T-helper 22 cell (primary cell): ENCODE results near the gene ZSWIM4.

Source experiments
- DNase-seq: peaks from one replicate; pipeline ENCODE4 v3.0.0-alpha.2; 2020; ENCODE audit warnings: low read depth

ZSWIM4 gene

DNA sequence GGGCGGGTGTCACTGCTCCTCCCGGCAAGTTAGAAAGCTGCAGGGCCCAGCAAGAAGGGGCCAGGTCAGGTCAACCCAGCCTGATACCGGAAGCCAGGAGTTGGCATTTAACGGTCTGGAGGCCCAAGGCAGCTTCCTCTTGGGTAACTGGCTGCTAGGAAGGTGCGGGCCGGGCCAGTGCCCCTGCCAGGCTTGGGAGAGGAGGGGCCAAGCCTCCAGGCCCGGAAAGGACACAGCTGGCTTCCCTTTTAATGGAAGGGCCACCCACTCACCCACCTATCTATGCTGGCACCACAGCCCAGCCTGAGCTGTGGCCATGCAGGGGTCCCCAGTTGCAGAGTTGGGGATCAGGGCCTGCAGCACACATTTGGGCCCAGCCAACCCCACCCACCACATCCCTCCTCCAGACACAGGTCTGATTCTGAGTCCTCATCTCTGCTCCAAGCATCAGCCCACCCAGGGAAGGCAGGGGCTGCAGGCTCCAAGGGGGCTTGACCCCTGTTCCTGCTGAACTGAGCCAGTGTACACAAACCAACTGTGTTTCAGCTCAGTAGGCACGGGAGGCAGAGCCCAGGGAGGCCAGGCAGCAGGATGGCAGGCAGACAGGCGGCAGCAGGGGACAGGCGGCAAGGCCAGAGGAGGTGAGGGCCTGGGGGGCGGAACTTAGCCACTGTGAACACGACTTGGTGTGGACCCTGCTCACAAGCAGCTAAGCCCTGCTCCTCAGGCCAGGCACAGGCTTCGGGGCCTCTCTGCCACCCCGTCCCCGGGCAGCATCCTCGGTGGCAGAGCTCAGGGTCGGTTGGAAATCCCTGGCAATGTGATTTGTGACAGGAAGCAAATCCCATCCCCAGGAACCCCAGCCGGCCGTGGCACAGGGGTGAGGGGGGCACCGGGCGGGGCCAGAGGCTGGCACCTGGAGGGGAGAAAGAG lies 40.8 kb downstream of the ZSWIM4 start:
- DNase-seq: no peak

DNA sequence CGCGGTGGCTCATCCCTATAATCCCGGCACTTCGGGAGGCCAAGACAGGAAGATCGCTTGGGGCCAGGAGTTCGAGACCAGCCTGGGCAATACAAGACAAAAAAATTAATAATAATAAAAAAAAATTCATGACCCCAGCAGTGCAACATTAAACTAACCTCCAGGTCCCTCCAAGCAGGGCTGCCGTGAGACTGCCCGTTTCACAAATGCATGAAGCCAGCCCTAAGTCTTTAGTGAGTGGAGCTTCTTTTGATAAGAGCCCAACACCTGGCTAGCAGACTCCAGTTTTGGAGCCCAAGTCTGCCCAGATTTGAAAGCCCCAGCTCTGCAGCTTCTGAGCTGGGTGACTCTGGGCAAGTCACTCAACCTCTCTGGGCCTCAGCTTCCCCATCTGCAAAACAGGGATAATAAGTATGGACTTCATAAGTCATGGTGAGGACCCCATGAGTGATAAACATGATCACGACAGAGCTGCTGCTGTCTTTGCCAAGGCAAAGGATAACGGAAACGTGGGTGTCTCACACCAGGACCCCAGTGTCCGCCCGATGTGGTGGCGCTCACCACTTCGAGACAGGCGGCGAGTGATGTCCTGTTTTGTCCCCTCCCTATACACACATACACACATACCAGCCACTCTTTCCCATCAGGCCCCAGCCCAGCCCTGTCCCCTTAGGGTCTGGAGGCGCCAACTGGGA lies 43.3 kb downstream of the ZSWIM4 start:
- no peak for DNase-seq

DNA sequence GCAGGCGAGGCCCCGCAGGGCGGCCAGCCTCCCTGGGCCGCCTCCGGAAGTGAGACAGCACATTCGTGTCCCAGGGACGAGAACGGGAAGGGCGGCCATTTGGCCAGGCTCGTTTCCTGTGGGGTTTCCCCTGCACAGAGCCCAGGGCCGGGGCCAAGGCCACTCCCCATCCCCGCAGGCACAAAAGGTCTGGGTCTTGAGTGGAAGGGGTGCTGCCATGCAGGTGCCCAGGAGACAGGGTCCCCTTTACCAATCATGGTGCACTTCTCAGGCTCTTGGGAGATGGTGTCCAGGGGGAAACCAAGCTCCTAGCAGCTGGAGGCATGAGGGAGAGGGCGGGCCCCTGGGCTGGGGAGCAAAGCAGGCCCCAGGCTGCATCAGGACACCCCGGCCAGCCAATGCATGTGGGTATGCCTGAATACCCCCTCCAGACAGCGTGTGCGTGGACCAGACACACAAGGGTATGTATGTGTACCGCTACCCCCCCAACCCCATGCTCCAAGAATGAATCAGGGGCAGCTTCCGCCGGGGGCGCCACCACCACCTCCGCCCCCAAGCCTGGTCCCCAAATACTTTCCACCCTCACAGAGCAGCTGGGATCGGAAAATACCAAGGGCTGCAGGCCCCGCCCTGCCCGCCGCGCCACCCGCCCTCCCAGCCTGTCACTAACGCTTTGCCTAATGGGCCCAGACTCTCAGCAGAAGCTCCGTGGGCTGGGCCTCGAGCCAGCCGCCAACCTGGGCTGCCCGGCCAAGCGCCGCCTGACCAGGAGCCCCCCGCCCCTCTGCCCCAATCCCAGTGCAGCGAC lies 44.1 kb downstream of the ZSWIM4 start:
- peak; percentile 80 for DNase-seq

DNA sequence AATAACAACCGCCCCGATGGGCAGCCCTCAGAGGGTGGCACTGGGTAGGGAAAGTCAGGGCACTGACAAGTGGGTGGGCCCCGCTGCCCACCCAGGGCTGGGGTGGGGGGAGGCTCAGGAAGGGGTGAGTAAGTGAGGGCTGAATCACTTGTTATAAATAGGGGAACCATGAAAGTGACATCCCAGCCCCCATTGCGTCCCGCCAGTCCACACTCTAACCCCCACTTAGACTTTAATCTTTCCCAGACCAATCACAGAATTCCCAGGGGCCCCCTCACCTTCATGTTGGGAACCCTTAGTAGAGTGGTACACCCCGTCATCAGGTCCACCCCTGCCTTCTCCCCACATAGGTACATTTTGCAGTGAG lies 44.7 kb downstream of the ZSWIM4 start:
- DNase-seq: no peak

DNA sequence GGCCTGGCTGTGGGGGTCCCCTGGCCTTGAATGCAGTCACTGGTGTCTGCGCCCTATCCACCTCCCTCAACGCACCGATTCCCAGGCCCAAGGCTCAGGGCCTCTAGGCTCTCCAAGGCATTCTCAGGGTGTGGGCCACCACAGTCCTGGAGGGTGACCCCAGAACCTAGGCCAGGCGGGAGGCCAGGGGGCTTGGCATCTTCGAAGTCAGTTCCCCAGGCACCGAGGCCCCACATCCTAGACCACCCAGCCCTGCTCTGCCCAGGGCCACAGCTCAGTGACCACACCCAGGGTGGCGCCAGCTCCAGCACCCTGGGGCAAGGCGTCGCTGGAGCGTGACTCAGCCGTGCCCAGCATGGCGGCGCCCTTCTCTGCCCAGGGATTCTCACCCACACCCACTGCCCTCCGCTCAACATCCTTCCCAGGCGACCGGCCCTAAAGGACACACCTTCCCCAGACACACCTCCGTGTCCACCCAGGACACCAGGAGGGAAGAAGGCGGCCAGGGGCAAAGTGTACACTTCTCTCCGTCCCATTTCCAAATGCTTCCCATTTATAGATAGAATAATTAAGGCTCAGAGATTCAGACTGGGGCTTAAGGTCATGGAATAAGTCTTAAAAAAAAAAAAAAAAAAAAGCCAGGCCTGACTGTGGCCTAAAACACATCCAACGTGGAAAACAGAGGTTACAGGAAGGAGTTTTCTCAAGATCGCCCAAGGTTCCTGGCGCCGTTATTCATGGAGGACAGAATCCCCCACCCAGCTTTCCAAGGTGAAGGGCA lies 45.3 kb downstream of the ZSWIM4 start:
- DNase-seq: no peak

DNA sequence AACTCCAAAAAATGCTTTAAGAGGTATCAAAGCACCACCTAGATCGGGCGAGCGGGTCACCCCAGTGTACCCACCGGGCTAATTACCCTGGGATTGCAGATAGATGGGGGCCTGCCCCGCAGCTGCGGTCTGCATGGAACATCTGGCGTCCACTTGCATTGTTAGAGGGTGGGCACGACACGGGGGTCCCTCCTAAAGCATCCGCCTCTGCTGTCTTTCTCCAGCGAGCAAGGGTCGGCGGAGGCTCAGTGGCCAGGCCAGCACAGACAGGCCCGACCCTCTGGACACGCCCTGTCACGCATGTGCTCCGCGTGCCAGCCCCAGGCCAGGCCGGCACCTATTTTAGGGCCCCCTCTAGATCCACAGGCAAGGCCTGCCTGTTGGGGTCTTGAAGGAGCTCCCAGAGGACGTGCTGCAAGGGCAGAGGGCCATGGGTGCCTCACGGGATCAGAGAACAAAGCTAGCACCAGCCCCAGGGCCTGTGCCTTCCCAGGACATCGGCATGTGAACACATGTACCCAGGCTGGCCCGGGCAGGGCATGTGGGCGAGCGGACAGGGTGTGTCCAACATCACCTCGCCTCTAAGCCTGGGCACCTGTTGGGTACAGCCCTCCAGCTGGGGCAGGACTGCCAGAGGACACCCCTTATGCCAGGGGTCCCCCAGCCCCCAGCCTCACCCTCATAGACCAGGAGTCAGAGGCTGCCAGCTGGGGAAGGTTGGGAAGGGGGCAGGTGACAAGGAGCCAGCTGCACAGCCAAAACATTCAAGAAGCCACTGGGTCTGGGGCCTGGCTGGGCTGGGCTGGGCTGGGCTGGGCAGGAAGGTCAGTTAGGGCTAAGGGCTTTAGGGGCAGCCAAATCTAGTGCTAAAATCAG lies 46.1 kb downstream of the ZSWIM4 start:
- DNase-seq: no peak

DNA sequence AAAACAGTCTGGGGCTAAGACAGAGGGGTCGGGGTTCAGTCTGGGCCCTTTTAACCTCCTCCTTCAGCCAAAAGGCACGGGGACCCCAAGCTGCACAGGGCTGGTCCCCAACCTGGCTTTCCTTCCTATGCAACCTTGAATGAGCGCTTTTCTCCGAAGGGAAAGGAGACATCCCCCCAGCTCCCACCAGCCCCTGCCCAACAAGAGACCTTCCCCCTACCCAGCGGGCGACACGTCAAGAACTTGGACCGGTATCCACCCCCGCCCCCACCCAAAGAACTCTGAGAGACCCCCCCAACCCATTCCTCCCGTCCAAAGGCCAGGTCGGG lies 46.7 kb downstream of the ZSWIM4 start:
- no peak for DNase-seq

DNA sequence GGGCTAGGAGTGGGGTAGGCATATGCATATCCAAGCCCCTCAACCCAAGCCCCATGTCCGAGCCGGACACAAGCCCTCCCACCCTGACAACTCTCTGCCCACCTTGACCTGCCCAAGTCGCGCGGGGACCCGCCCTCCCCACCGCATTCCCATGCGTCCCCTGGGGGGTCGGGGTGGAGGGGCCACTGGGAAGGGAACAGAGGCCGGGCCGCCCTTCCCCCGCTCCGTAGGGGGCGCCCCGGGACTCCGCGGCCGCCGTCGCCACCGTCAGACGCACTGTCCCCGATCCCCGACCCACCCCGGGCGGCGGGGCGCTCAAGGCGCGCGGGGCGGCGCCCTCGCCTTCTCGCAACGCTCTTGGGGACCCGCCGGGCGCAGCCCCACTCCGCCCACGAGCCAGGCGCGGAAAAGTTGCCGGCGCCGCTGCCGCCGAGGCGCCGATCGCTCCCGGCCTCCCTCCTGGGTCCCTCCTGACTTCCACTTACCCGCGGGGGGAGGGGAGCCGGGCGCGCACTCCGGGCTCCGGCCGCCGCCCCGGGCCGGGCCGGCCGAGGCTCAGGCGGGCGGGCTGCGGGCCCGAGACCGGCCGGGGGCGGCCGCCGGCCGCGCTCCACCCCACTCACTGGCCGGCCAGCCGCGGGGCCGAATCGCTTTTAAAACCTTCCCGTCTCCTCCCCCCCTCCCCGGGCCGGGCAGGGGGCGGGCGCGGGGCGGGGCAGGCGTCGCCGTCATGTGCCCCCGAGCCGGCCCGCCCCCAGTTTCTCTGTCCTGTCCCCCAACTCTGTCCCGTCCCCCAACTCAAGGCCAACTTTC lies 47.3 kb downstream of the ZSWIM4 start:
- peak; percentile 77 for DNase-seq

DNA sequence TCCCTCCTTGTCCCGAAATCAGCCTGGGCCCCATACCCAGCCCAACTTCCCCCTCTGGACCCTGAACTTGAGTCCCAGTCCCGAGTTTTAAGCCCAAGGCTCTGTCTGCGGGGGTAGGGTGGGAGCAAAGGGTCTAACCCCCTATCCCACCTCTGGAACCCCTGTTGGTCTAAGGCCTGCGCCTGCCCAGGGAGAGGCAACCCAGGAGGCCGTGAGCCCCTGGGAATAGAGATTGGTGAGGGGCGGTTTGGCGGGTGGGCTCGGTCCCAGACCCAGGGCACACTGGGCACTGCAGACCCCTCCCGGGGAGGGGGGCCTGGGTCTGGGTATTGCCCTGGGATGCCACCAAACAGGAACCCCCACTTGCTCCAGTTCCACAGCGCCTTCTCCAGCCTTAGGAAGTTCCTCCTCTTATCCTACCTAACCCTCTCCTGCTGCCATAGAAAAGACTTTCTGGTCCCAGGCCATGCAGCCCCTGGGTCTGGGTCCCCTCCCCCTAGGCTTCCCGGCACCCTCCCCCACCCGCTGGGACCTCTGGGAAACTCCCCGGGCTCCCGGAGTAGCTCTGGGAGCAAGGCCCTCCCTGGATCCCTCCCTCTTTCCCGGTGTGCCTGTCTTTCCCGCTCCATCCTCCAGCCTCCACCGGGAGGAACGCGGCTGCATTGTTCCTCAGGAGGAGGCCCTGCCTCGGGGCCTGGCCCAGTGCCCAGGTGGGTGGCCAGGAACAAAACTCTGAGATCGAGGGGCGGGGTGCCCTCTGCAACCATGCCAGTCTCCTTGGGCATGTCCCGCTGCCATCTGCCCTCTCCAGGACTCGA lies 48.1 kb downstream of the ZSWIM4 start:
- DNase-seq: no peak

DNA sequence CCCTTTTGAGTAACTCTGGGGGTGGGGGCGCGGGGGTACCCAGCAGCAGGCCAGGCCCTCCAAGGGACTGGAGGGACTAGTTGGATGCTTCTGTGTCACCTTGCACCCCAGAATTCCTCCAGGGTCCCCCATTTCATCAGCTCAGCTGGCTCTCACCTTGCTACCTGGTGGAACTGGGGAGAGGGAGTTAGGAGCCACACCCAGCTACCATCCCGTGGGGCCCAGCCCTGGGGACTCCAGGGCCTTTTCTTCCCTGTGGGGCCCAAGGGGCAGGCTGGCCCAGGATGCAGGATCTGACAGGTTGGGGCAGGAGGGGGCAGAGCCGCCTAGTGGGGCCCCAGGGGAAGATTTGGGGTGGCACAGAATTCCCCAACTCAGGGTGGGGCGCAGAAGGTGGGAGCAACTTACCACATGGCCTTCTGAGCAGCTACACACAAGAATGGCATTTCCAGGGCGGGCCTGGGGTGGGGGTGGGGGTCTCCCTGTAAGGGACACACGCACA lies 48.9 kb downstream of the ZSWIM4 start:
- DNase-seq: no peak

DNA sequence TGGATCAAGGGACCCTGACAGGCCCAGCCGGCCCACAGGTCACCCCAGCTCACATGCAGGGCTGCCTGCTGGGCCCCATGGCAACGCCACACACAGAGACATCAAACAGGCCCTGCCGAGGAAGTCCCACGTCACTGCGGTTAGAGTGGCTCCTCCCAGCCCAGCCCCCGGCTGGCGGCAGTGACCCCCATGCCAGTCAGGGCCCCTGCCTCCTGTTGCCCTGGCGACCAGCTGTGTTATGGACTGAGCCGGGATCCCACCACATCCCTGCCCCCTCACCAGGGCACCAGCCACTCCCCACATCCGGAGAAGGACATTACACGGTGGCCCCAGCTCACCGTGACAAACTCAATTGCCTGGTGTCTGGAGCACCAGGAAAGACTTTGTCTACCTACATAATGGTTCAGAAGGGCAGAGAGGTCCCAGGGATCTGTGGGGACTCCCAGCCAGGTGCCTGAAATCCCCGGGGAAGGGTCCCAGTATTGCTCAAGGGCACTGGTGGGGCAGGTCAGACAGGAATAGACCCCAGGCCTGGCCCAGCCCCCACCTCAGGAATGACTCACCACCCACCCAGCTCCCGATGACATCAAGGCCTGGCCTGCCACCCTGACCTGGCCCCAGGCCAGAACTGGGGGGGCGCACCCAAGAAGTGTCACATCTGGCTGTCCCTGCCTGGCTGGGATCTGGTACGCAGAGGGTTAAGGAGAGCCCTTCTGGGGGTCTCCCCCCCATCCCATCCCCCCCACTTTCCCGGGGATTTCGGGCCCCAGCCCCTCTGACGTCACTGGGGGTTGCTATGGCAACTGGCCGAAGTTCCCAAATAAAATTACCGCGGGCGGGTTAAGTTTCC lies 51.5 kb downstream of the ZSWIM4 start:
- DNase-seq: peak; percentile 99

DNA sequence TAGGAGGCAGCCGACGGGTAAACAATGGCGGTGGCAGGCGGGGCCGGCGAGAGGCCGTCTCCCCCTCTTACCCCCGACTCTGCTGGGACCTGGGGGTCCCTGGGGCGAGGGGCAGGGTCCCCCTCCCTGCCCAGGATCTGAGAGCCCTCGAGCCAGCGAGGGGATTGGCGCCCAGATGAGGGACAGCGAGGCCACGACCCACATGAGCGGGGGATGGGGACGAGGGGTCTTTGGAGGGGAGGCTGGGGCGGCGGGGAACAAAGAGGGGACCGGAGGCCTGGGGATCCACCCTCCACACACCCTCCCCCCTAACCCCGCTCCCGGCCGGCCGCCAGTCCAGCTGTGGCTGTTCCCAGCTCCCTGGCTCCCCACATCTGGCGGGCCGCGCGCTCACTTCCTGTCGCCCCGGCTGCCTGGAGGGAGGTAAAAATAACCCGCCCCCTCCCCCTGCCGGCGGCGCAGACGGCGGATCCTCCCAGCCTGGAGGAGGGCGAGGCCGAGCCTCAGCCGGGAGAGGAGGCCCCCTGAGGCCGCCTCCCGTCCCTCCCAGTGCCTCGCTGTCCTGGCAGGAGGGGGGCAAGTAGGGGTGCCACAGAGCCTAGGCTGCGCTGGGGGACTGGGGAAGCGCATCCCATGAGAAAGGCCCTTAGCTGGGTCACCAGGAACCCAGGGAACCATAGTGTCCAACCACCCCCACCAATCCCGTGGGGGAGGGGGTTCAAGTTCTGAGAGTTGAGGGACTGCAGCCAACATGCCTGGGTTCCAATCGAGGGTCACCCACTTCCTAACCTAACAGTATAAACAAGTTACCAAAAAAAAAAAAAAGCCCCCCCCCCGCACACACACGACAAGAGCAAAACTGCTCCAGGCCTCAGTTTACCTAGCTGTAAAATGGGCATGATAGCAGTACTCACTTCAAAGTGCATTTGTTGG lies 52.4 kb downstream of the ZSWIM4 start:
- DNase-seq: peak; percentile 81

DNA sequence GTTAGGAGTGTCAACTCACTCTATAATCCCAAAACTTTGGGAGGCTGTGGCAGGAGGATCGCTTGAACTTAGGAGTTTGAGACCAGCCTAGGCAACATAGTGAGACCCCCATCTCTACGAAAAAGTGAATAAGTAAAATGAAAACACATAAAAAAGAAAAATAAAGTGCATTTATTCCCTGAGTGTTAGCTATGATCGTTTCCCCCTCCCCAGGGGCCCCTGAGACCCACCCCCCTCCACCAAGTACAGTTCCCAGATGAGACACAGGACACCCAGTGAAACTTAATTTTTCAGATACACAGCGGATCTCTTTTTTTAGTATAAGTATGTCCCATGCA lies 53.1 kb downstream of the ZSWIM4 start:
- DNase-seq: no peak

DNA sequence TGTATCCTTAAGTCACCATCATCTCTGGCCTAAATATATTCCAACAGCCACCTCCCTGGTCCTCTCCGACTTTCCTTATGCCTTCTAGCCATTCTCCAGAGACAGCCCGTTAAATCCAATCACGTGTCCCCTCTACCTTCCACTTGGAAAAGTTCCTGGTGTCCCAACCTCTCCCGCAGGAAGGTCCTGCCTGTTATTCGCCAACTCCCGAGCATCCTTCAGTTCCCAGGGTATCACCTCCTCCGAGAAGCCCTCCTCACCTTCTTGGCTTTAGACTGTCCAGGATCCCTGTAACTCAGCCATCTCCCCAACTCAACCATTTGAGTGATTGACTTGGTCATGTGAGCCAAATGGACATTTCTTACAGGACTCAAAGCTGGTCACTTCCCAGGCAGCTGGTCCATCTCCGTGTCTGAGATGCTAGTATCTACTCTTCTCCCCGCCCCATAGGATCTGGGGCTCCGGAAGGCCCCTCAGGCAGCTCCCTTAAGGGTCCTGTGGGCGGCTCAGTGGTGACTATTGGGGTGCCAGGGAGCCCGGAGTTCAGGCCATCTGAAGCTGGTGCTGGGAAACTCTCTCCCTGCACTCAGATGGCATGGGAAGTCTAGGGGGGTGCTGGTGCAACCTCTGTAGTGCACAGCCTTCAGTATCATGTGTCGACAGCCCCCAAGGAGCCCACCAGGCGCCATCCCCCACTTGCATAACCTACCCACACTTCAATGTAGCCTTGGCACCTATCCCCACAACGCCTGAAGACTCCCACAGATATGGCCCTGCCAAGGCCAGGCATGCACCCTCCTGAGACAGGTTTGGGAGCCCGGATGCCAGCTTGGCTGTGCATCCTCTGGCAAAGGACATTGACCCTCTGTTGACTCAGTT lies 53.8 kb downstream of the ZSWIM4 start:
- DNase-seq: no peak

DNA sequence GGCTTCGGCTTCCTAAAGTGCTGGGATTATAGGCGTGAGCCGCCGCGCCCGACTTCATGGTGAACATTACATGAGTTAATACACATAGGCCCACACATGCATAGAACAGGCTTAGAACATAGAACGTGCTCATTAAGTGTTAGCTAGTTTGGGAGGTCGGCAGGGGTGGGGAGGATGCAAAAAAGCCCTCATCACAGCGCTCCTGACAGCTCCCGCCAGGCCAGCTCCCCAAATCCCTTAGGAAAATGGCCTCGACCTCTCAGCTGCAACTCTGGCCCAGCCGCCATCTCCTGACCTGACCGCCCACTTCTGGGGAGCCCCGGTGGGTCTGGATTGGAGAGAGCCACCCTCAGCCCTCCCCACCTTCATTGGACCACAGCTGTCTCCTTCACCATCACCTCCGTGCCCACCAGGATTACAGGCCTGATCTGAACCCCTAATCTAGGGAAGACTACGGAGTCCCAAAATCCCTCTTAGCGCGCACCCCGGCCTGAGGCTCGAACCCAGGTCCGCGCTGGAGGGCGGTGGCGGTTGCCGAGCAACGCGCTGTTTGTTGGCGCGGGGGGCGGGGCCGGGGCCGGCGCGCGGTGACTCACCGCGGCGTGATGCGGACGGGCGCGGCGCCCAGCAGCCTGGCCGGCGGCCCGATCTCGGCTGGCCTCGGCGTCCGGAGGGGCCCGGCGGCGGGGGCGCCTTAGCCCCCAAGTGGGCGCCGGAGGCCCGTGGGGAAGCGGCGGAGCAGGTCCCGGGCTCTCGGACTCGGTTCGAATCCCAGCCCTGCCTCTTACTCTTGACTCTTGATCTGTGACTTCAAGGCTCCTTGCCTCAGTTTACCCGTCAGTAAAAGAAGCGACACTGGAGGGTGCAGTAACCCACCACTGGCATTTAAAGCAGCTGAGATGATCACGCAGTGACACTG lies 55.0 kb downstream of the ZSWIM4 start:
- DNase-seq: no peak
